ENCODE data around the gene CNP.

DNA sequence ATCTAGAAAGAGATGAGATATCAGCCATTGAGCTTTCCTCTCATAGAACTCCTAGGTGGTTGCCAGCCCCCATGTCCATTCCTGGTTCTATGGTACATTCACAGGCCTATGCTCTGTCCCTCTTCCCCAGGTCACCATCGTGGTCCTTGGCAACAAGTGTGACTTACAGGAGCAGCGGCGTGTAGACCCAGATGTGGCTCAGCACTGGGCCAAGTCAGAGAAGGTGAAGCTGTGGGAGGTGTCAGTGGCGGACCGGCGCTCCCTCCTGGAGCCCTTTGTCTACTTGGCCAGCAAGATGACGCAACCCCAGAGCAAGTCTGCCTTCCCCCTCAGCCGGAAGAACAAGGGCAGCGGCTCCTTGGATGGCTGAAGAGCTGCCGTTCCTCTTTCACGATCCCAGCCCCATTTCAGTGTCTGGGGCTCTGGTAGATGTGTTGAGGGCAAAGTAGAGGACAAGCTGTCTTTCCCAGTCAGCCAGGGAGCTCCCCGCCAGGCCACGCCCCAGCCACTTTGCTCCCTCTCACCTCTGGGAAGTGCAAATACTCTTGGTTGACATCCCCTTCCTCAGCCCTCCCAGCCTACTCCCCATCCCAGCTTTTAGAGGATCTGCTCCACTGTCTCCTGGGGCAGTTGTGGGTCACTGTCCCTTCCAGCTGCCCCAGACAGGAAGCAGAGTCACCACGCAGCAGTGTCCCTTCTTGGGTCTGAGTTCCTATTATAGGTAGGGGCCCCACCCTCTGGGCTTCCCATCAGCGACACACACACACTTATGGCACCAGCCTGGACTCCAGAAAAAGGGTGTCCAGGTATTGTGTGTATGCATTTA lies 57.1 kb downstream of the CNP start:
- no peak for TF ChIP-seq POLR2AphosphoS5 (IDR thresholded peaks at IDR 0.05; ENCODE audit: low read depth, low read length)
- TF ChIP-seq, protein P1, sequence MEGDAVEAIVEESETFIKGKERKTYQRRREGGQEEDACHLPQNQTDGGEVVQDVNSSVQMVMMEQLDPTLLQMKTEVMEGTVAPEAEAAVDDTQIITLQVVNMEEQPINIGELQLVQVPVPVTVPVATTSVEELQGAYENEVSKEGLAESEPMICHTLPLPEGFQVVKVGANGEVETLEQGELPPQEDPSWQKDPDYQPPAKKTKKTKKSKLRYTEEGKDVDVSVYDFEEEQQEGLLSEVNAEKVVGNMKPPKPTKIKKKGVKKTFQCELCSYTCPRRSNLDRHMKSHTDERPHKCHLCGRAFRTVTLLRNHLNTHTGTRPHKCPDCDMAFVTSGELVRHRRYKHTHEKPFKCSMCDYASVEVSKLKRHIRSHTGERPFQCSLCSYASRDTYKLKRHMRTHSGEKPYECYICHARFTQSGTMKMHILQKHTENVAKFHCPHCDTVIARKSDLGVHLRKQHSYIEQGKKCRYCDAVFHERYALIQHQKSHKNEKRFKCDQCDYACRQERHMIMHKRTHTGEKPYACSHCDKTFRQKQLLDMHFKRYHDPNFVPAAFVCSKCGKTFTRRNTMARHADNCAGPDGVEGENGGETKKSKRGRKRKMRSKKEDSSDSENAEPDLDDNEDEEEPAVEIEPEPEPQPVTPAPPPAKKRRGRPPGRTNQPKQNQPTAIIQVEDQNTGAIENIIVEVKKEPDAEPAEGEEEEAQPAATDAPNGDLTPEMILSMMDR (IDR thresholded peaks at IDR 0.05 in 2 of 3, conservative IDR thresholded peaks at IDR 0.05 in 1 of 3; ENCODE audit: borderline replicate concordance in 1 of 3, insufficient read depth in 1 of 3, low read depth in 2 of 3, low read length in 2 of 3): no peak
- TF ChIP-seq JUND (IDR thresholded peaks at IDR 0.05): no peak
- TF ChIP-seq, protein P2, sequence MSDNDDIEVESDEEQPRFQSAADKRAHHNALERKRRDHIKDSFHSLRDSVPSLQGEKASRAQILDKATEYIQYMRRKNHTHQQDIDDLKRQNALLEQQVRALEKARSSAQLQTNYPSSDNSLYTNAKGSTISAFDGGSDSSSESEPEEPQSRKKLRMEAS (IDR thresholded peaks at IDR 0.05): no peak
- TF ChIP-seq SIN3A (IDR thresholded peaks at IDR 0.05; ENCODE audit: low read depth): no peak
- TF ChIP-seq POLR2A (IDR thresholded peaks at IDR 0.05; ENCODE audit: borderline replicate concordance, extremely low read depth, insufficient read depth, insufficient read length): no peak
- TF ChIP-seq EZH2phosphoT487 (IDR thresholded peaks at IDR 0.05; ENCODE audit: borderline replicate concordance): no peak
- no peak for TF ChIP-seq ZFX (IDR thresholded peaks at IDR 0.05)
